ENCODE results near the gene NELFCD.

DNA sequence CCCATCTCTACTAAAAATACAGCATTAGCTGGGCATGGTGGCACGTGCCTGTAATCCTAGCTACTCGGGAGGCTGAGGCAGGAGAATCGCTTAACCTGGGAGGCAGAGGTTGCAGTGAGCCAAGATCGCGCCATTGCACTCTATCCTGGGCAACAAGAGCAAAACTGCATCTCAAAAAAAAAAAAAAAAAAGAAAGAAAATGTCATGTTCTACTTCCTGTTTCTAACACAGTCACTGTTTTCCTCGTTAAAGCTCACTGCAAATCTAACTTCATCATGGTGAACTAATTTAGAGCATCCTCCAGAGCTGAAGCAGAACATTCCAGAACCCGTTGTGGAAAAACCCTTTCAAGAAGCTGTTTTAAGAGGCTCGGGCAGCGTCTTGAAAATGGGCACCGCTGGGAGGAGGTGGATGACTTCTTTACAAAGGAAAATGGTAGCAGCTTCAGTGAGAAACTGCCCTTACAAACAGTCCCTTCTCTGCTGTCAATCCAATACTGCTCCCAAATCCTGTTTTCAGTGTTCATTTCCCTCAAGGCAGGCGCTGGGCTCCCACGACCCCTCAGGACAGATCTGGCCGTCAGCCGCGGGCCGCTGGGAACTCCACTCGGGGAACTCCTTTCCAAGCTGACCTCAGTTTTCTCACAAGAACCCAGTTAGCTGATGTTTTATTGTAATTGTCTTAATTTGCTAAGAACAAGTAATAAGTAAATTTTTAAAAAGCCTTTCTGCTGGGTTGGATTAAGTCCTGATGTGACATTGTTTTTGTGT lies 13.5 kb downstream of the NELFCD start:
- no peak for TF ChIP-seq CTCF (IDR thresholded peaks at IDR 0.05)
- TF ChIP-seq POLR2A (IDR thresholded peaks at IDR 0.05): no peak
